Measurements from ENCODE around the gene HHIP.

The HHIP gene, protein sequence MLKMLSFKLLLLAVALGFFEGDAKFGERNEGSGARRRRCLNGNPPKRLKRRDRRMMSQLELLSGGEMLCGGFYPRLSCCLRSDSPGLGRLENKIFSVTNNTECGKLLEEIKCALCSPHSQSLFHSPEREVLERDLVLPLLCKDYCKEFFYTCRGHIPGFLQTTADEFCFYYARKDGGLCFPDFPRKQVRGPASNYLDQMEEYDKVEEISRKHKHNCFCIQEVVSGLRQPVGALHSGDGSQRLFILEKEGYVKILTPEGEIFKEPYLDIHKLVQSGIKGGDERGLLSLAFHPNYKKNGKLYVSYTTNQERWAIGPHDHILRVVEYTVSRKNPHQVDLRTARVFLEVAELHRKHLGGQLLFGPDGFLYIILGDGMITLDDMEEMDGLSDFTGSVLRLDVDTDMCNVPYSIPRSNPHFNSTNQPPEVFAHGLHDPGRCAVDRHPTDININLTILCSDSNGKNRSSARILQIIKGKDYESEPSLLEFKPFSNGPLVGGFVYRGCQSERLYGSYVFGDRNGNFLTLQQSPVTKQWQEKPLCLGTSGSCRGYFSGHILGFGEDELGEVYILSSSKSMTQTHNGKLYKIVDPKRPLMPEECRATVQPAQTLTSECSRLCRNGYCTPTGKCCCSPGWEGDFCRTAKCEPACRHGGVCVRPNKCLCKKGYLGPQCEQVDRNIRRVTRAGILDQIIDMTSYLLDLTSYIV

DNA sequence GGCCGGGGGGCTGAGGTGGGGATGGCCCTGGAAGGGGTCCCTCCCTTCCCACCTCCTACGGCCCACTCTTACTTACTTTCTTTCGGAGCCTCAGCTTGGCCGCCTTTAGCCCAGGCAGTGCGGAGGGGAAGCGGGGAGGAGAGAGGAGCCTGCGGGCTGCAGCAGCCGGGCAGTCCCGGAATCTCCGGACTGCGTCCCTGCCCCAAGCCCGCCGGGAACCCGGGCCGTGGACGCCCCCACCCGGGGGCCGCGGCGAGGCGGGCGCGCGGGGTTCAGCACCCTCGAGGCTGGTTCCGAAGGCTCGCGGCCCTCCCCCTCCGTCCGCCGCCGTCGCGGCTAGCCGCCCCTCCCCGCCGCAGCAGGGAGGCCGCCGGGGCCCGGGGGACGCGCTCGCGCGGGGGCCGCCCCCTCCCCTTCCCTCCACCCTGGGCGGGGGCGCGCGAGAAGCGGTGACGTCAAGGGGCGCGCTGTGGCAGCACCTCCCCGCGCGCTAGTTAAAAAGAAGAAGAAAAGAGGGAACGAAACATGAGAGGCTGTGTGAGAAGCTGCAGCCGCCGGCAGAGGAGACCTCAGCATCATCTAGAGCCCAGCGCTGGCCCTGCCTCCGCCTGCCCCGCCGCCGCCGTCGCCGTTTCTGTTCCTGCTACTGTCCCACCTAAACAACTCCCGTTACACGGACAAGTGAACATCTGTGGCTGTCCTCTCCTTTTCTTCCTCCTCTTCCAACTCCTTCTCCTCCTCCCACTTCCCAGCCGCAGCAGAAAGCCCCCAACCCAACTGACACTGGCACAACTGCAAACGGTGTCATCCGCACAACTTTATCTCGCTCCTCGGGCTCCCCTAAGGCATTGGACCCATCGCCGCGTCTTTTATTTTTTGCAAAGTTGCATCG, at the start of gene HHIP:
Gene HHIP (plus strand): TSS at position 526 of the 892 bp plus-strand sequence. CDS start 520 bp downstream, outside the sequence.
- no peak for DNase-seq (ENCODE audit: low read depth in 2 of 2)

DNA sequence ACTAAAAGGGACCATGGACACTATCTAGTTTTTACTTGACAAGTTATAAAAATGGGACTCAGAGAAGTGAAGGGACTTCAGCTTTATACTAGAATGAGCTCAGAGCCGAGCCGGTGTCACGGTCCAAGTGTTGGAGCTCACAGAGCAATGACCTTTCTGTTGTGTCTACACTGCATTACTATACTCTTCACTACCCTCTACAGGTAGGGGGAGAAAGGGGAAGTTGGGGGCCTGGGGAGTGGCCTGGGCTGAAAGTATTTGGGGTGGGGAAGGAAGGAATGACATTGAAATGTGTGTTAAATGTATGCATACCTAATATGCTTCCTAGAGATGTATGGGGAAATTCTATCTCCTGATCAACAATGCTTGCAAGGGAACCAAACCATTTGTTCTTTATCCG, 48.8 kb upstream of the HHIP start:
- no peak for DNase-seq (ENCODE audit: low read depth in 2 of 2)

DNA sequence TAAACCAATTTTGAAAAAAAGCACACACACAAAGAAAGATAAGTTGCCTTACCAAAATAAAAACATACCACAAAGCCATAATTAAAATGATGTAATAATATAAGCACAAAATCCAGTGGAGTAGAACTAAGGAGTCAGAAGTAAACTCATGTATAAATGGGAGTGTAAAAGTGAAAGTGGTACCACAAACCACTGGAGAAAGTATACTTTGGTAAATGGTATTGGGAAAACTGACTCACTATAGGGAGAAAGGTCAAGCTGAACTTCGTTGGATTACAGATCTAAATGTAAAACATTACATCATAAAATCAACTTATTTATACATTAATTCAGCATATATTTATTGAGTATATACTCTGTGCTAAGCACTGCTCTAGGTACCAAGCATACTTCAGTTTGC, 46.3 kb upstream of the HHIP start:
- no peak for DNase-seq (ENCODE audit: low read depth in 2 of 2)

DNA sequence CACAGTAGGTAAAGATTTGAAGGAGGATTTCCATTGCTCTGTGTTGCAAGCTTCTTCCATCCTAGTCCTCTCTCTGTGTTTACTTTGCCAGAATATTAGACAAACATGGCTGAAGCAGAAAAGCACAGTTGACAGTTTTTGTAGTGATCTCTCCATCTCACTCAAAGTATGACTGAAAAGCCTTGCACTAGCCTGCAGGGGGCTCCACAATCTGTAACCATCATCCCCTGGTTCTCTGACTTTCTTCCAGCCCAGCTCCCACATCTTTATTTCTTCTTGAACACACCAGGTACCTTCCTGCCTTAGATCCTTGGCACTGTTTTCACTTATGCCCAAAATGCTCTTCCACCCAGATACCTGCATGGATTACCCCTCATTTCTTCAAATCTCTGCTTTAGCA, 34.1 kb upstream of the HHIP start:
- no peak for DNase-seq (ENCODE audit: low read depth in 2 of 2)

DNA sequence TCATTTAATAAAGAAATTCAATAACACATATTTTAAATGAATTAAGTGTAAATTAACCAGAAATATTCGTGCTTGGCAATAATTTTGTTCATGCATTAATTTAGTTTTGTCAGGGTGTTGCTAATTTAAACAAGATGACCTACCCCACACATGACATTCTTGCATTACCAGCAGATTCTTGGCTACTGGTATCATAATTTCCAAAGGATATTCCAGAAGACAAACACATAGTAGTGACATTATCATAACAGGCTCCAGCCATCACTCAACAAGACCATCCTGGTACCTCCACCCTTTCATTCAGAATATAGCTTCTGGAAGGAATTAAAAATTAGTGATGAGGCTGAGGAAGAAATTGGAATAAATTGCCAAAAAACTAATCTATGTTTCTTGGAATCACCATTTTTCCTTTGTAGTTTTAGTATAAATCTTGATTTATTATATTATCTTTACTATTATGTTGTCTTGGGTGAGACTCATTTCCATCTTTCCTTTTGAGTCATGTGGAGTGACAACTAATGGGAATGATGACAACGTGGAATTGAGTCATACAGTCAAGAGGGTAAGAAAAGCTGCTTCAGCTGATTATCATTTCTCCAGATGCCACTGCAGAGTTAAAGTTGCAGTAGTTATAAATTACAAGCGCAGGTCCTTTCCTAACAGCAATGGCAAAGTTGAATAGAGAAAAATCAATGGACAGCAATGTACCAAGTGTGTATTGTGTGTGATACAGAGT, 30.9 kb upstream of the HHIP start:
- DNase-seq (ENCODE audit: low read depth in 2 of 2) = no peak

GRCh38 chr4:144621681-144622080, 24.3 kb upstream of the HHIP start:
- DNase-seq (ENCODE audit: low read depth in 2 of 2) = no peak

- DNase-seq (ENCODE audit: low read depth in 2 of 2) = no peak
These were observed 18.3 kb upstream of the HHIP start for GRCh38 chr4:144627663-144628076.

DNA sequence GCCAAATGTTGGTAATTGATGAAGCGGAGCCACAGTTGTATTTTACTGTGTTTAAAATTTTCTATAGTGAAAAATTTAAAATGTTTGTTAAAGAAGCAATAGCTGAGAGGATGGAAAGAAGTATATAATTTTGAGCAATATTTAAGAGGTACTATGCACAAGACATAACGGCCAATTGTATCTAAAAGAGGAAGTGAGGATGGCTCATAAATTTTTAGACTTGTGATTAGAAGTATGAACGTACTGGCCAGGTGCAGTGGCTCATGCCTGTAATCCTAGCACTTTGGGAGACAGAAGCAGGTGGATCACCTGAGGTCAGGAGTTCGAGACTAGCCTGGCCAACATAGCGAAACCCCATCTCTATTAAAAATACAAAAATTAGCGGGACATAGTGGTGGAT, 12.7 kb upstream of the HHIP start:
- DNase-seq (ENCODE audit: low read depth in 2 of 2) = no peak

DNA sequence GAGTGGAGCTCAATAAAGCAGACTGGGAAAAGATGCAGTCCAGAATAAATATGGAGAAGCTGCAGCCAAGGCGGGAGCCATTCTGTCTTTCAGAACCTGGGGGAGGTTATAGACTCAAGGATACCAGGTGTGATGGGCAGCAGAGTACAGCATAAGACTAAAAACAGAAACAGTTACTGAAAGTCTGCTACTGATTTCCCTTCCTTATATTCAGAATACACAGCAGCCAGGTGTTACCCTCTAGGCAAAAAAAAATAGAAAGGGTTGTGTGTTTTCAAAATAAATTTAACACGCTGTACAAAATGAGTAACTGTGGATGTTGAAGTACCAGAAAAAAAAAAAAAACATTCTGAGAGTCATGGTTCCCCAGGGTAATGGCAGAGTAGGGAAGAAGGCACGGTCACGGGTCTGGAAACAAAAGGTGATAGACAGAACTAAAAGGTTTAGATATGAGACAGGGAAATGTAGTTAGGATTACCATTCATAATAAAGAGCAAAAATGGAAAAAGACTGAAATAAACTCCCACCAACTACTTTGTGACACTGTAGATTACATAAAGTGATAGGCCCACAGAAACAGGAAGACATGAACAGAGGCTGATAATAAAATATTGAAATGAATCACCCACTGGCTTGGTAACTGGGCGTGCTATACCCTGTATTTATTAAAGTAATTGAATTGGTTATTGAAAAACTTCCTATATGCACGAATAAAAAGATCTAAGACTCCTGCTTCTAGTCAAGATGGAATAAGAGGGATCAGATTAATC, 10.8 kb upstream of the HHIP start:
- DNase-seq (ENCODE audit: low read depth in 2 of 2) = no peak

DNA sequence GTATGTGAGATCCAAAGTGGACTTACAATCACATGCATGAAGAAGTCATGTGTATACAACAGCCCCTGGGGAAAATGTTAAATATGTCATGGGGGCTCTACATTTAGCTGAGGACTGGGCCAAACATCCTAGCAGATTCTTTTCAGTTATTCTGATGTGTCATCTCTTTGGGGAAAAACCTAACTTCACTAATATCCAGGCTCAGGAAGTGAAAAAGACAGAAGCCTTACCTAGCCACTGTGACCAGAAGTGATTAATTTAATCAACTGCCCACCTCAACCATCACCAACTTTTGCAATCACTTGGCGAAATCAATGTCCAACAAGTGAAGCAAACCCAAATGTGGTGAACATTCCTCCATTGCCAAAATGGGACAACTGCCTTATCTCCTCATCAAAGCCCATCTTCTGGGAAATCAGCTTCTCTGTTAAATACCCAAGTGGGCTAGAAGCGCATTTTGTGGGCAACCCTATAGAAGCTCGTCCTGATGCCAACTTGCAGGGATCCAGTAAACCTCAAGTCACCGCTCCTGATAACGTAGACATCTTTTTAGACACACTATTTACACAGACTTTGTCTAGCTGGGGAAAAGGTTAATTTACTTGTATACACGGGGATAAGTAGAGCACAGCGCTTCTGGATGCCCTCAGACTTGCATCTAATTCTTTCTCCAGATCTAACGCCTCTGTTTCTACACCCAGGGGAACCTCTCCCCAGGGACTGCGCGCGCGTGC, 1.4 kb upstream of the HHIP start:
- no peak for DNase-seq (ENCODE audit: low read depth in 2 of 2)

GRCh38 chr4:144645102-144645630, 790 bp upstream of the HHIP start:
- DNase-seq (ENCODE audit: low read depth in 2 of 2) = no peak

DNA sequence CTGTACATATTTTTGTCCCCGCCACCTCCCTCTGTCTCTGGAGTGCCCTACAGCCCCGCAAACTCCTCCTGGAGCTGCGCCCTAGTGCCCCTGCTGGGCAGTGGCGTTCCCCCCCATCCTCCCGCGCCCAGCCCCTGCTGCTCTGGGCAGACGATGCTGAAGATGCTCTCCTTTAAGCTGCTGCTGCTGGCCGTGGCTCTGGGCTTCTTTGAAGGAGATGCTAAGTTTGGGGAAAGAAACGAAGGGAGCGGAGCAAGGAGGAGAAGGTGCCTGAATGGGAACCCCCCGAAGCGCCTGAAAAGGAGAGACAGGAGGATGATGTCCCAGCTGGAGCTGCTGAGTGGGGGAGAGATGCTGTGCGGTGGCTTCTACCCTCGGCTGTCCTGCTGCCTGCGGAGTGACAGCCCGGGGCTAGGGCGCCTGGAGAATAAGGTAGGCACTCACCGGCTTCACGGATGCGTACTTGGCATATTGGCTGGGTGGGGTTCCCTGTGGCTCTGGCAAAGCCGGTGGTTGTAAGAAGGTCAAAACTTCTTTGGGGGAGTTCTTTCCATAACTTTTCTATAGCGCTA, 653 bp downstream of the HHIP start:
- no peak for DNase-seq (ENCODE audit: low read depth in 2 of 2)

- no peak for DNase-seq (ENCODE audit: low read depth in 2 of 2)
These were observed 1.2 kb downstream of the HHIP start for GRCh38 chr4:144647095-144647561.

DNA sequence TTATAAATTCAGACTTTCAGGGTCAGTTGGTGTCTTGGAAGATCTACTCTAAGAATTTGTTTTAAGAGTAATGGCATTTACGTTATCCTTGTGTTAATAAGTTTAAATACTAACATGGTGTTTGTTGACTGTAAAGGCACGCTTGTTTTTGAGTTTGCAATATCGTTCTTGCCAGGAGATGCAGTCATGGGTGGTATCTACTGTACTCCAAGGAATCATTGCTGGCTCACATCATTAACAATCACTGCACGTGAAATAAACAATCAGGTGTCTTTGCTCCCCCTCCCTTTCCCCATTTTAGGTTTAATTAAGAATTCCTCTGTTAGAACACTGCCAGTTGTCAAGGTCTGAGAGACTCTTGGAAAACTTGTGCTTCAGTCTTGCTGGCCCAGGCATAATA, 1.6 kb downstream of the HHIP start:
- DNase-seq (ENCODE audit: low read depth in 2 of 2) = no peak

- DNase-seq (ENCODE audit: low read depth in 2 of 2) = no peak
These were observed 2.1 kb downstream of the HHIP start for GRCh38 chr4:144648042-144648441.

DNA sequence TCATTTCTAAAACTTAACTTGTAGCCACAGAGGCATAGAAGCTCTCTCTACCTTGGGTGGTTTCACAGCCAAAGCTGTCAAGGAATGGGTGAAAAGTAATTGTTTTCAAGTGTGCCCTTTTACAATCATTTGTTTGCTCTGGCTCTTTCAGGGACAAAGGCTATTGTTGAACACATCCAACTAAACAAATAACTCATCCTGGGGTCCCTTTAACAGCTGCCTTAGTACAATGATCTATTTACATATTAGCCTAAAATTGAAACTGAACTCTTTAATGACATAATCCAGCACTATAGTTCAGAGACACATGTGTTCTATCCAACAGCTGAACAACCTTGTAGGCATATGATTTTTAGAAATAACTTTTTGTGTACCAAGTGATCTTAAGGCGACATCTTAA, 3.7 kb downstream of the HHIP start:
- DNase-seq (ENCODE audit: low read depth in 2 of 2) = no peak

DNA sequence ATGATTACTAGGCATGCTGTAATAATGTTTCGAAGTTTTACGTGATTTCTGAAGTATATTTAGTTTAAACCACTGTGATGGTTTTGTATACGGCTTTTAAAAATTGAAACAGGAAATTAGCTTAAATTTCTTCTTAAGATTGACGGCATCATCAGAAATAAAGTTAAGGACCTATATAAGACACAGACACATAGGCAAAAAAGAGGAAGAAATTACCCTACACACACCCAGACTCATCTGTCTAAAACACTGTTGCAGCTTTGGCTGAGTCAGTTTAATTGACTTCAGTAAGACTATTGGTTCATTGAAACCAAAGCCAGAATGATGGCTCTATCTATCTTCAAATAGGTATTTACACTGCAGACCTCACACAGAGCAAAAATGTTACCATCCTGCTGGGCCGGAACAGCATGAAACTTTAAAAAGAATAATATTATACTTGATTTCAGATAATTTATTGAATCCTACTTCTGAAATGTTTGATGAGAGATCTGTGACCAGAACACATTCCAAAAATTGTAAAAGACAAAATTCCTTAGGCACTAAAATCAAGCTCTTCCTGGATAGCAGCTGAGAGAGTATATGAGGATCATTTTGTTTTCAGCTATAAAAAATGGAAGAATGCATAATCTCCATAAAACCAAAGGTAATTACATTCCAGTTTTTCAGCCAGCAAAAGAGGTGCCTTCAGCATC, 4.5 kb downstream of the HHIP start:
- DNase-seq (ENCODE audit: low read depth in 2 of 2) = no peak

DNA sequence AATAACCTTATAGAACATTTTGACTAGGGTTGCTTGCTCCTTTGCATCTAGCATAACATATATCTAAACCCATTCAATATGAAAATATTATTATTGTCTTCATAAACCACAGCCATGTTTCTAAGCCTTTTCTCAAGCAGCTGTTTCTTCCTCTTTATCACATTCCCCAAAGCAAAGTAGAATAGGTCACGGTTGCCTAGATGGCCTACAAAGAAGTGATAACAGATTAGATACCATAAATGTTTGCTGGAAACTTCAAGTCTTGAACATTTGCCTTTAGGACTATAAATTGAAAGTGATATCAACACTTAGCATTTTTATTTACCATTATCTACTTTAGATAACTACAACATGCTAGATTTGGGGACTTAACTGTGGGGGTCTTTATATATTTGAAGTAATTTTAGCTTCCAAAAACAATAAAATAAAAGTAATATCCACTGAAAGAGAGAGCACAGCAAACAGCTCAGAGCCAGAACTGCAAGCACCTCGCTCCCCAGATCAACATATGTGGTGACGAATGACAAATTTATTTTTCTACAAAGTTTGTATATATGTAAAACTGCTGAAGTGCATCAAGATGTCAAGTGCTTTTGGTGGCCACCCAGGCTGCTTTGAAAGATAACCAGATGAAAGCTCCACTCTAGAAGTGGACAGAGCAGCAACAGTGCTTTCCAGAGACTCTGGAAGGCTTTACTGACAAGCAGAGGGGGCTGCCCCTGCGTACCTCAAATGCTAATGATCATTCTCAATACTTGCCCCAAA, 8.0 kb downstream of the HHIP start:
- DNase-seq (ENCODE audit: low read depth in 2 of 2) = no peak
